ENCODE measurements around the gene FUBP3.
"Not testable (repeated sequence)": the region's sequence is repeated elsewhere in the genome, so short reads cannot be mapped to it uniquely, and the experiment has no call there.

FUBP3 gene

GRCh38 chr9:130557077-130557468 lies 22.3 kb upstream of the FUBP3 start:
- DNase-seq: no peak

GRCh38 chr9:130561056-130561455 lies 18.3 kb upstream of the FUBP3 start:
- DNase-seq: no peak

GRCh38 chr9:130562525-130562924 lies 16.9 kb upstream of the FUBP3 start:
- not testable (repeated sequence) for DNase-seq

DNA sequence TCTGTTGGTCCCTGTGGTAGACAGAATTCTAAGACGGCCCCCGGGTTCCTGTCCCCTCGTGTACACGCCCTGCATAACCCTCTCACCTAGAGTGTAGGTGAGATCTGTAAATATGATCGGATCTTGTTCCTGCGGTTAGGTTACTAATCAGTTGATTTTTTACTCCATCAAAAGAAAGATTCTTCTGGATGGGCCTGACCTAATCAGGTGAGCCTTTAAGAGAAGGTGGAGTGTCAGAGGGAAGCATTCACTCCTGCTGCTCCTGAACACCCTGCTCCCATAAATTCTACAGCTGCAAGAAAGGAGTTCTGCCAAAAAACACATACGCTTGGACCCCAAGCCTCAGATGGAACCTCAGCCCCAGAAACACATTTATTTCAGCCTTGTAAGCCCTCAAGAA lies 15.6 kb upstream of the FUBP3 start:
- no peak for DNase-seq

GRCh38 chr9:130565792-130566191 lies 13.6 kb upstream of the FUBP3 start:
- no peak for DNase-seq

DNA sequence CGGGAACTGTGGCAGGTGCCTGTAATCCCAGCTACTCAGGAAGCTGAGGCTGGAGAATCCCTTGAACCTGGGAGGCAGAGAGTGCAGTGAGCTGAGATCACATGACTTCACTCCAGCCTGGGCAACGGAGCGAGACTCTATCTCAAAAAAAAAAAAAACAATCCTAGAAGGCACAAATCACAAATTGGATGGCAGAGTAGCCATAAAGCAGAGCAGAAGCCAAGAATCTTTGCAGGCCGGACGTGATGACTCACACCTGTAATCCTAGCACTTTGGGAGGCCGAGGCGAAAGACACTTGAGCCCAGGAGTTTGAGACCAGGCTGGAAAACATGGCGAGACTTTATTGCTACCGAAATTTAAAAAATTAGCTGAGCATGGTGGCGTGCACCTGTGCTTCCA lies 9.2 kb upstream of the FUBP3 start:
- DNase-seq: no peak

DNA sequence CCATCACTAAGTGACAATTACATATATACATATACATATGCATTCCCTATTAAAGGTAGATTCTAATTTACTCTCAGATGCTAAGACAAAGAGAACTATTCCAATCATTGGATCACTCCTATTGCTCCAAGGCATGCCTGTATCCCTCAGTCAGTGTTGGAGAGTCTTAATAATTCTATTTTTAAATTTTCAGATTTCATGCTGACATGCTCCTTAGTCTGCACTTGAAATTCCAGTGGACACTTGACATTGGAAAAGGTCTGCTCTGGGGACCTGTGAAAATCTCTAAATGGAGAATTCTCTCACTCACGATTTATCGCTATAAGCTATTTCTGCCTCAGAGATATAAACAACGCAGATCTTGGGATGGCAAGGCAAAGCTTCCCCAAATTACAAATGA lies 3.9 kb upstream of the FUBP3 start:
- DNase-seq: no peak

- DNase-seq: no peak
These were observed 3.2 kb upstream of the FUBP3 start for GRCh38 chr9:130576176-130576575.

DNA sequence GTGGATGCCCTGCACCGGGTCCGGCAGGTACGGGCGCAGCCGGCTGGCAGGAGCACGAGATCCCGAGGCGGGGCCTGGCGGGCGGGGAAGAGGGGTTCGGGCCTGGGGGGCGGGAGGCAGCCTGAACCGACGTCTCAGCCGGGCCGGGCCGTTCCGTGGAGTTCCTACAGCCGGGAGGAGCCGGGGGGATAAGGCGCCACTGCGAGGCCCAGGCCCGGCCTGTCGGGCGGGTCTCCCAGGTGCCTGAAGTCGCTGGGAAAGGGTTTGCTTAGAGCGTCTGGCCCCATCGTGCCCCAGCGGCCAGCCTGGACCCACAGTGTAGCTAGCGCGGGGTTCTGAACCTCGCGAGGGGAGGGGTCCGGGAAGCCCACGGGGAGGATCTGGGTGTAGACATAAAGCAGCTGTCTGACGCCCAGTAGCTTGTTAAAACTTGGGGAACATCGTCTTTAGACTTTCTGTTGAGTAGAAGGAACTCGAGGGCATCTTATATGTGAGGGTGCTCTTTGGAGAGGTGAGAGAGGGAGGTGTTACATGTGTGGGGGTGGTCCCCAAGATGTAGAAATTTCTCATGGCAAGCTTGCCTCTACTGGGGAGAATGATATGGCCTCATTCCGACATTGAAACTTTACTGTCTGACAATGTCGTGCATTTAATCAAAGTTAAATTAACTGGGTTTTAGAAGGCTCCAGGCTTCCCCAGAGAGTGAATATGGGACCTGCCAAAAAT lies 524 bp downstream of the FUBP3 start:
- DNase-seq: no peak

DNA sequence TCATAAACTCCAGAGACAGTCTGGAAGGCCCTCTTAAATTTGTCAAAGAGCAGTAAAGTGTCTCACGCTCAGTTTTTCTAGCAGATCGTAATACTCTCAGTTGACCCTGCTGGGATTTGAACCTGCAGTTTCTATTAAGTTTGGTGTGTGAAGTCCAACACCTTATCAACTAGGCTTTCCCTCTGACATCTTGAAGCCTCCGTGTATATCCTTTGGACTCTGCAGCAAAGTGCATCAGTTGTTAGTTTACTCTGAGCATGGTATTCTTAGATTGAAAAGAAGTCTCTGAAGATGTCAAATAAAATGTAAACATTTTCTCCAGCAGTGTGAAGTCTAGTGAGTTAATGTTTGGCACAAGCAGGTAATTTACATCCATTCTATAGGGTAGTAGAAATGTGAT lies 2.4 kb downstream of the FUBP3 start:
- no peak for DNase-seq

GRCh38 chr9:130583271-130583670 lies 3.9 kb downstream of the FUBP3 start:
- no peak for DNase-seq

DNA sequence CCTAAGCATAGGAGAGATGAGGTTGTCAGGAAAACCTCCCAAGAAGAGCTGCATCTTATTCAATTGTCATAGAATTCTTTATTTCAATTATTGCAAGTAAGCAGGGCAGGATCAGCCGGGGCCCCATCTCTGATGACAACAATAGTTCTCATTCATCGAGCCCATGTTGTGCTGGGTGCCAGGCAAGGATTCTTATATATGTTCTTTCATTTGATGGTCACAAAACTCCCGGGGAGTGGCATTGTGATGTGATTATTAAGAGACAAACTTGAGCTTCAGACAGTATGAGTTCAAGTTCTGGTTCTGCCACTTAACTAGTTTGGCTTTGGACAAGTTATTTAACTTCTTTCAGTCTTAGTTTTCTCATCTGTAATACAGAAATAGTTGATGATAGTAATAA lies 8.5 kb downstream of the FUBP3 start:
- DNase-seq: no peak

DNA sequence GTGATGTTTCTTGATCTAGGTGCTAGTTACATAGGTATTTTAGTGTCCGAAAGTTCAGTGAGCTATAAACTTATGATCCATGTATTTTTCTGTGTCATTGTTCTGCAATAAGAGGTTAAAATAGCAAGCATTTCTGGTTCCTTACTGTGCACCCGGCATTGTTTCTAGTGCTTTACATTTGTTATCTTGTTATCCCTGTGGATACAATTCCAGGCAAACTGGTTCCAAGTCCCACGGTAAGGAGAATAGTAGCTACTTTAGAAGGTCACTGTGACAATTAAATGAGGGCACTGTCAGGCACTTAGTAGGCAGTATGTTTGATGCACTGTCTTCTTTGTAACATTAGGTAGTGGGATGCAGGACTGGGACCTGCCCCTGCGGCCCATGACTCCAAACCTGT lies 9.0 kb downstream of the FUBP3 start:
- no peak for DNase-seq

GRCh38 chr9:130589754-130590153 lies 10.4 kb downstream of the FUBP3 start:
- no peak for DNase-seq

DNA sequence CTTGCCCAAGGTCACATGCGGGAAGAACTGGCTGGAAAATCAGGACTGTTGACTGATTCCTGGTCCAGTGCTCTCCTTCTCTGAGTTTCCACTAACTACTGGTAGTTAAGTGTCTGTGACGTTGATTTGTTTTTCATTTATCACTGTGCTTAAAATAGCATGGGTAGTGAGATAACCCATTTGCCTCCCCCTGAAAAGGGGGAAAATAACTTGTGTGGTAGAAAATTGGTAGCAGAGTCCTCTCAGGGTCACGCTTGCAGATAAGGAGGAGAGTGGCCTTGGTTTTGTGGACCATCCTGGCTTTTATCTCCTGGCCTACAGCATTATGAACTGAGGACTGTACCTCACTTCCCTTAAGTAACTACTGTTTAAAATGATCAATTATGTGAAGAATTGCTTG lies 10.9 kb downstream of the FUBP3 start:
- DNase-seq: no peak

GRCh38 chr9:130593020-130593419 lies 13.6 kb downstream of the FUBP3 start:
- no peak for DNase-seq

- DNase-seq: no peak
These were observed 17.9 kb downstream of the FUBP3 start for GRCh38 chr9:130597228-130597627.

GRCh38 chr9:130598188-130598587 lies 18.8 kb downstream of the FUBP3 start:
- DNase-seq: no peak

DNA sequence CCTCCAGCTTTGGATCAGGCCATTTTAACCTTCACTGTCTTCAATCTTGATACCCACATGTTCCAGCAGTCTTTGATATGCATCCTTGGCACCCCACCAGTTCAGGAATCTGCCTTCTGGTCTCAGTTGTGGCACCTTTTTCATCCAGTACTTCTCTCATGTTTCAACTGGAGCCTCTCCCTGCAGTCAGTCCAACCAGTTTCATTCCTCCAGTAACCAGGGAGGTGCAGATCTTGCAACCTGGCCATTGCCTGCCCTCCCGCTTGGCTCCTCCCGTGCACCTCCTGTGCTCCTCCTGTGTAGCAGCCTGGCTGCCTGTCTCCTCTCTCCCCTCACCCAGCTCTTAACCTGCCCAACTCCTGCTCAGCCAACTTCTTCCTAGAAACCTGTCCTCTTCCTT lies 20.2 kb downstream of the FUBP3 start:
- DNase-seq: no peak

DNA sequence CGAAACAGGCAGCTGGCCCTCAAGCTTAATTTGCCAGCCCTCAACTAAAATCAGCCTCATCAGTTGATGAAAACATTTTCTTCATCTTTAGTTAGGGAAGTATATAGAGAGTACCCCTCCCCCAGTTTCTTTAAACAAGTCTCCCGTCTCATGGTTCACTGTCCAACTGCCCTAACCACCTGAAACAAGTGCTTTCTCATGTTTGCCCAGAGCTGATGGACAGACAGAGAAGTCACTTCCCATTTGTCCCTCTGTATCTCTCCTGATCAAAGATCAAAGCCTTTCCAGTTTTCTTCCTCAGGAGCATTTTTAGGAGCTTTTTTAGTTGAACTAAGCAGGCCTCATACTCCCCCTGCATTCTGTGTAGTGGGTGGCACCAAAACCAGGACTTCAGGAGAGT lies 21.7 kb downstream of the FUBP3 start:
- DNase-seq: no peak

DNA sequence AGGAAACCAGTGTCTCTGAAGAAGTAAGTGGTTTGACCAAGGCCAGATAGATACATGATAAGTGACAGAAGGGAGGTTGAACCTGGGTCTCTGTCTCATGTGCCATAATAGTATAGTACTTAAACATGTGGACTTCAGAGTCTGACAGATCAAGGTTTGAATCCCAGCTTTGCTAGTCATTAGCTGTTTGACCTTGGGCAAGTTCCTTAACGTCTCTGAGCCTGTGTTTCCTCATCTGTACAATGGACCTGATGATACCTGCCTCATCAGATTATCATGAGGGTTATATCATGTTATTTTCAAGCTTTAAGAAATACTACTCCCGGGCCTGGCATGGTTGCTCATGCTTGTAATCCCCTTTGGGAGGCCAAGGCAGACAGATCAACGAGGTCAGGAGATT lies 24.9 kb downstream of the FUBP3 start:
- no peak for DNase-seq

- DNase-seq: no peak
These were observed 27.7 kb downstream of the FUBP3 start for GRCh38 chr9:130606887-130607600.

DNA sequence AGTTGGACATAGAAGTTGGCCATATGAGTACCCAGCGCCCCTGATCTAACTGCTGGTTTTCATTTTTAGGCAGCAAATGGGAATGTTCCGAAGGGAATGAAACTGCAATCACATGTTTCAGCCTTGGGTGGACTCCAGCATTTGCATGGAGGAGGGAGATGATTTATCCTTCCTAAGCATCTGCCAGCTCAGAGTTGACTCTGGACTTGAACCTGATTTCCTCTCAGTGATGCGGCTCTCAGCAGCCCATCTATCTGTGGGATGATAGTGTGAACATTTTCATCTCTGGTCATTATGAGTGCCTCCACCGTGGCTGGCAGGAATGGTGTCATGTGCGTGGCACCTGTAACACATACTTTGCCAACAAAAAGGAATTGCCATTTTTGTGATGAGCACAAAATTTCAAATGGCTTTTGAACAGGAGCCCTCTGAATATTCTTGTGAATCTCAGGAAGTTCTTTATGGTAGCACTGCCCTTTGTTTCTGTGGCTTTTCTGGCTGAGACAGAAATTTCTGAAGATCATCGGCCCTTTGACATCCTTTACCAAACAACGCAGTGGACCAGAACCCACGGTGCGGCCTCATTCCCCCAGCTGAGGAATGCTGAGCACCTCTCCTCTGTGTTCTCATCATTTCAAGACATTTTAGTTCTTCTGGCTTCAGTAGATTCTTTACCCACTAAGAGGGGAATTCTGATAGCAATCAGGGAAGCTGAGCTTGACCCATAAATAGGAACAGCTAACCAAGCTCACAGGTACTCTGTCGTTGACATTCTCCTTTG lies 28.5 kb downstream of the FUBP3 start:
- no peak for DNase-seq

GRCh38 chr9:130608554-130609134 lies 29.3 kb downstream of the FUBP3 start:
- DNase-seq: no peak
